Urinary bladder (tissue), 4 donors: ENCODE results near the gene C16orf96. TPM values are rescaled to one million over a fixed set of nuclear protein-coding genes. Genes with fewer than 3 reads are reported as not detected.
"Not testable (repeated sequence)": the region's sequence is repeated elsewhere in the genome, so short reads cannot be mapped to it uniquely, and the experiment has no call there.

Source experiments
- DNase-seq: peaks from one replicate; pipeline ENCODE4 v3.0.0-alpha.2; 2015; ENCODE audit errors: extremely low spot score
- H3K27ac ChIP-seq: one replicate; pipeline ENCODE4 v1.5.1; 2013; ENCODE audit warnings: low read depth, mild to moderate bottlenecking, moderate library complexity
- H3K36me3 ChIP-seq: one replicate; pipeline ENCODE4 v1.6.1; 2013; ENCODE audit warnings: mild to moderate bottlenecking, moderate library complexity; ENCODE audit not compliant: insufficient read depth
- H3K4me1 ChIP-seq: one replicate; pipeline ENCODE4 v1.6.1; 2013; ENCODE audit warnings: mild to moderate bottlenecking, moderate library complexity; ENCODE audit not compliant: insufficient read depth
- H3K4me3 ChIP-seq: one replicate; pipeline ENCODE4 v1.5.1; 2013; ENCODE audit warnings: low read depth, low read length
- WGBS: extraction: QIAGEN DNeasy Blood & Tissue Kit; methylation state at CpG from one replicate; pipeline ENCODE4 v1.1.7; 2013; 5-methylcytosine and 5-hydroxymethylcytosine counted together
- polyA plus RNA-seq: library from polyadenylated mRNA; stranded (reverse); fragments of 200-250 nt; gene quantifications from one replicate; pipeline ENCODE4 v1.2.3, GENCODE V29; 2013
- total RNA-seq: library from RNA; depleted of rRNA; stranded (reverse); fragments of >200 nt; gene quantifications from one replicate; pipeline ENCODE4 v1.2.3, GENCODE V29; 2014
- donor health status: healthy with polysubstance abuse.
- donor health status: healthy.

Gene C16orf96
- total and polyA plus RNA-seq, 2 donors: 0.04 to 0.11 TPM

DNA sequence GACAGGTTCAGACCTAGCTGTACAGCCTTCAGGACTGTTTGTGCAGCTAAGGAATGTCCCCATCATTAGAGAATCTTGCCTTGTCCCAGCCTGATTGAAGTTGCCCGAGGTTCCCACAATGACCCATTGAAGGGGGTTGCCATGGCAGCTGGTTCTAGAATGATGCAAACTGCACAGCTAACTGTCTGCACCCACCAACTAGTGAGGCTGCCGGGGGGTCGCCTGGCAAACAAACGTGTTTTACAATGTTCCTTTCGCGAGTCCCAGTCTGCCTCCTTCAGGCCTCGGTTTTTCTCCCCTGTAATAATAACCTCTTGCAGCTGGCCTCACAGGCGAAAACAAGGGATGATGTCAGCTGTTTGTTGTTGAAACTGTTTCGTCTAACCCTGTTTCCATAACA, 5.5 kb downstream of the C16orf96 start:
- H3K4me3 ChIP-seq: no peak overlapping the region
- WGBS: 44% methylated on average over 9 of the region's 9 CpGs
- no peak overlapping the region for H3K27ac ChIP-seq
- H3K4me1 ChIP-seq: no peaks in the 10 kb centered on the region
- H3K36me3 ChIP-seq: no peaks in the 10 kb centered on the region
- no peak for DNase-seq

DNA sequence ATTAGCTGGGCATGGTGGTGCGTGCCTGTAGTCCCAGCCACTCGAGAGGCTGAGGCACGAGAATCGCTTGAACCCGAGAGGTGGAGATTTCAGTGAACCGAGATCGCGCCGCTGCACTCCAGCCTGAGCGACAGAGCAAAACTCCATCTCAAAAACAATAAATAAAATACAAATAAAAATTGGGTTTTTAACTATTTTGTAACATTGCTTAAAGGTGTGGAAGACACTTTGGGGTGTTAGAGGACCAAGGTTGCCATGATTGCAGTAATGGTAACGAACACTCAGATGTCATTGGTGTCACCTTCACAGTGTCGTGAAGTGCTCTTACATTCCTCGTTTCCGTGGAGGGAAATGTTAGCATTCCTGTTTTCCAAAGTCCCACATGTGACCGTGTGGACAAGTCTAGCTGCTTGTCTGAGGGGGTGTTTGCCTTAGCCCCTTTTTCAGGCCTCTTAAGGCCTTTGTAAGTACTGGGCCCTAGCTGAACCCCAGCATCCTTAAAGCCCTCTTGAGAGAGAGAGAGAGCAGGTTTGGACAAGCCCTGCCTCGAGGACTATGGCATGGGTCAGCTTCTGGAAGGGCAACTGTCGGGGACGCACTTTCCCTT, 8.6 kb downstream of the C16orf96 start:
- no peak overlapping the region for H3K4me3 ChIP-seq
- no peak for DNase-seq
- H3K27ac ChIP-seq: no peak overlapping the region
- H3K4me1 ChIP-seq: no peaks in the 10 kb centered on the region
- no peaks in the 10 kb centered on the region for H3K36me3 ChIP-seq
- WGBS: 82% methylated on average over 18 of the region's 18 CpGs

DNA sequence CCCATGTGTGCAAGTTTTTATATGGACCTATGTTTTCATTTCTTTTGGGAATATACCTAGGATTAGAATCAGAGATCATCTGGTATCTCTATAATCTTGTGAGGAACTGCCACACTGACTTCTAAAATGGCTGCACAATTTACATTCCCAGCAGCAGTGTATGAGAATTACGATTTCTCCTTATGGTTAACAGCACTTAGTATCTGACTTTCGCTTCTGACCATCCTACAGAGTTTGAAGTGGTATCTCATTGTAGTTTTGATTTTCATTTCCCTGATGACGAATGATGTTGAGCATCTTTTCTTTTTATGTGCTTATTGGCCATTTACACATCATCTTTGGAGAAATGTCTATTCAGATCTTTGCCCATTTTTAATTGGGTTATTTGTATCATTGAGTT, 10.0 kb downstream of the C16orf96 start:
- H3K4me3 ChIP-seq: no peak overlapping the region
- no peaks in the 10 kb centered on the region for H3K4me1 ChIP-seq
- DNase-seq: no peak
- H3K27ac ChIP-seq: no peak overlapping the region
- no peaks in the 10 kb centered on the region for H3K36me3 ChIP-seq
- WGBS: 77% methylated on average over 3 of the region's 3 CpGs

DNA sequence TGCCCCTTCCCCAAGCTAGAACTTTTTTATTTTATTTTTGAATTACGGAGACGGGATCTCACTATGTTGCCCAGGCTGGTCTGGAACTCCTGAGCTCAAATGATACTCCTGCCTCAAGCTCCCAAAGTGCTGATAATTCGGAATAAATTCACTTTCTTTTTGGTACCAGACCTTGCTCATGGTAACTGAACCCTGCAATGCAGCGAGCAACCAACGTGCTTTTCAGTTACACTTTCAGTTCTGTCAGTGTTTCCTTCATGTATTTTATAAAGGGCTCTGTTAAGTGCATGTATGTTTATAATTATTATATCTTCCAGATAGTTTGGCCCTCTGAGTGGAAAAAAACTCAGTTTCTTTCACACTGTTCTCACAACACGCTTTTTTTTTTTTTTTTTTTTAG, 13.9 kb downstream of the C16orf96 start:
- H3K36me3 ChIP-seq: no peaks in the 10 kb centered on the region
- H3K27ac ChIP-seq: no peak overlapping the region
- H3K4me1 ChIP-seq: no peaks in the 10 kb centered on the region
- no peak overlapping the region for H3K4me3 ChIP-seq
- DNase-seq: no peak
- 72% methylated on average over 6 of the region's 6 CpGs for WGBS

DNA sequence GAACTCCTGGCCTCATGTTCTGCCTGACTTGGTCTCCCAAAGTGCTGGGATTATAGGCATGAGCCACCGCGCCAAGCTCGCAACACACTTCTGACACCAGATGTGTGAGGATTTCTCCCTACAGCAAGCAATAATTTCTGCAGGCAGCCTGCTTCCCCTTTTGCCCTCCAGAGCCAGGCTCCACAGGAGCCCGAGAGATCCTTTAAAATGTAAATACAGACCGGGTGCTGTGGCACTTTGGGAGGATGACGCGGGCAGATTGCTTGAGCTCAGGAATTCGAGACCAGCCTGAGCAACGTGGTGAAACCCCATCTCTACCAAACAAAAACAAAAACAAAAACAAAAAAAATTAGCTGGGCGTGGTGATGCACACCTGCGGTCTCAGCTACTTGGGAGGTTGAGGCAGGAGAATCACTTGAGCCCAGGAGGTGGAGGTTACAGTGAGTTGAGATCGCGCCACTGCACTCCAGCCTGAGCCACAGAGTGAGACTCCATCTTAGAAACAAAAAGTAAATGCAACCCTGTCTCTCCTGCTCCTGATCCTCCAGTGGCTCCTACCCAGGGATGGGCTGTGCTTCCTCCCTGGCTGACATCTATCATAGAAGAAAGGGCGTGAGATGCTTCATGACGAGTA, 14.7 kb downstream of the C16orf96 start:
- Histone ChIP-seq H3K4me3 (no peak overlapping the region), H3K36me3 (no peaks in the 10 kb centered on the region), H3K4me1 (no peaks in the 10 kb centered on the region), H3K27ac (no peak overlapping the region)
- 72% methylated on average over 15 of the region's 15 CpGs for WGBS
- DNase-seq: no peak

DNA sequence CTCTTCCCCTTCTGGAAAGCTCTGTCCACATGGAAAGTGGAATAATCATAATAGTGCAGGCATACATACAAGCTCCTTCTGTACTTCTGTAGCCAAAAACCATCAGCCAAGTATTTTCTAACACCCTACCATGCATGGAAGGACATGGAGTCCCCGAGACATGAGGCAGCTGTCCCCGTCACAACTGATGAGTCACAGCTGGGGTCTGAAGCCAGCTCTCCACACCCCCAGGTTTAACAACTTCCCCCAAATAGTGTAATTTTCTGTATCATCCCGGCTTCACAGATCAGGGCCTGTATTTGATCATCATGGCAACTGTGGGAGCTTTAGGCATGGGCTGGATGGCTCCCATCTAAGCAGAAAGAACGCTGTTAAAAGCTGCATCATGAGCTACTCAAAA, 16.6 kb downstream of the C16orf96 start:
- H3K4me3 ChIP-seq: no peak overlapping the region
- no peaks in the 10 kb centered on the region for H3K4me1 ChIP-seq
- WGBS: 42% methylated on average over 4 of the region's 4 CpGs
- no peak overlapping the region for H3K27ac ChIP-seq
- no peak for DNase-seq
- no peaks in the 10 kb centered on the region for H3K36me3 ChIP-seq

DNA sequence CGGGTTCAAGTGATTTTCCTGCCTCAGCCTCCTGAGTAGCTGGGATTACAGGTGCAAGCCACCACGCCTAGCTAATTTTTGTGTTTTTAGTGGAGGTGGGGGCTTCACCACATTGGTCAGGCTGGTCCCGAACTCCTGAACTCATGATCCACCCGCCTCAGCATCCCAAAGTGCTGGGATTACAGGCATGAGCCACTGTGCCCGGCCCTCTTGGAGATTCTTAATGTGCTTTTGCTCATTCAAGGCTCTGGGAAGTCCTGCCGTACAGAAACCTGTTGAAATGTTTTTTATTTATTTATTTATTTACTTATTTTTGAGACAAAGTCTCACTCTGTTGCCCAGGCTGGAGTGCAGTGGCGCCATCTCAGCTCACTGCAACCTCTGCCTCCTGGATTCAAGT, 17.8 kb downstream of the C16orf96 start:
- not testable (repeated sequence) for H3K27ac ChIP-seq, H3K36me3 ChIP-seq, H3K4me1 ChIP-seq, H3K4me3 ChIP-seq, DNase-seq
- 84% methylated on average over 7 of the region's 7 CpGs for WGBS

DNA sequence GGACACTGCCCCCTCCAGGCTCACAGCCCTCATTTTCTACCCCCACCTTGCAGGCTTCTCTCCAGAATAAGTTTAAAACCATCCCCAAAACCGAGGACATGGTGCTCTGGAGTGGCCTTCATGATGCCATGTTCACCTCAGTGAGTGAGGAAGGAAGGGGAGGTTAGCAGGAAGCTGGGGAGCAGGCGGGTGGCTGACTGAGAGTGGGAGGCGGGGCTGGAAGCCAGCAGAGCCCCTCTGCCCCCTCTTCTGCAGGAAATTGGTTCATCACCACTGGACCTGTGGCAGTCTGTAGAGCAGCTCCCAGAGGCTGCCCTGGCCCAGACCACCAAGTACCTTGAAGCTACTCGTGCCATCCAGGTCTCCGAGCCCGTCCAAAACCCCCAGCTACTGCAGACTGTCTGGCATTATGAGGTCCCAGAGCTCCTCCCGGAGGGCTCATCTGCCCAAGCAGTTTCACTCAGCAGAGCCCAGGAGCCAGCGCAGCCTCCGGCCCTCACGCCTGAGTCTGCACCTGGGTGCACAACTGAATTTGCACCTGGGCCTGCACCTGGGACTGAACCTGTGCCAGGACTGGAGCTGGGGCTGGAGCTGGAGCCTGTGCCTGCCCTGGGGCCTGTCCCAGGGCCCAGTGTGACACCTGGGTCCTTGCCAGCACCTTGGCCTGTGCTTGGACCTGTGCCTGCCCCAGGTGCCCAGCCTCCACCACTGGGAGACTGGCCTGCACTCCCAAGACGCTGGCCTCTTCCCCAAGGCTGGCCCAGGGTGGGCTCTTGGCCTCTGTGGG, 19.0 kb downstream of the C16orf96 start:
- Histone ChIP-seq H3K4me1 (no peaks in the 10 kb centered on the region), H3K36me3 (no peaks in the 10 kb centered on the region), H3K27ac (no peak overlapping the region), H3K4me3 (no peak overlapping the region)
- WGBS: 80% methylated on average over 11 of the region's 11 CpGs
- DNase-seq: no peak

DNA sequence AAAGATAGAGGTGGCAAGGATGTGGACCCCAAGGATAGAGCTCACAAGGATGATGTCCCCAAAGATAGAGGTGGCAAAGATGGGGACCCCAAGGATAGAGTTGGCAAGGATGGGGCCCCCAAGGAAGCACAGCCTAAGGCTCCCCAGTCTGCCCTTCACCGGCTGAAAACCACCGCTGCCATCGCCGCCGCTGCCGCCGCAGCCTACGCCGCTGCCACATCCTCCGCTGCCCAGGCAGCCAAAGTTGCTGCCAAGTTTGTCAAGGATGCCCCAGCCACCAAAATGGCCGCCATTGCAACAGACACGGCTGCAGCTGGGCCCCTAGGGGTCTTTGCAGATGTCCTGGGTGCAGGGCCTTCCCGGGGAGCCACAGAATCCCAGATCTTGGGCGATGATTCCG, 19.9 kb downstream of the C16orf96 start:
- H3K27ac ChIP-seq: no peak overlapping the region

DNA sequence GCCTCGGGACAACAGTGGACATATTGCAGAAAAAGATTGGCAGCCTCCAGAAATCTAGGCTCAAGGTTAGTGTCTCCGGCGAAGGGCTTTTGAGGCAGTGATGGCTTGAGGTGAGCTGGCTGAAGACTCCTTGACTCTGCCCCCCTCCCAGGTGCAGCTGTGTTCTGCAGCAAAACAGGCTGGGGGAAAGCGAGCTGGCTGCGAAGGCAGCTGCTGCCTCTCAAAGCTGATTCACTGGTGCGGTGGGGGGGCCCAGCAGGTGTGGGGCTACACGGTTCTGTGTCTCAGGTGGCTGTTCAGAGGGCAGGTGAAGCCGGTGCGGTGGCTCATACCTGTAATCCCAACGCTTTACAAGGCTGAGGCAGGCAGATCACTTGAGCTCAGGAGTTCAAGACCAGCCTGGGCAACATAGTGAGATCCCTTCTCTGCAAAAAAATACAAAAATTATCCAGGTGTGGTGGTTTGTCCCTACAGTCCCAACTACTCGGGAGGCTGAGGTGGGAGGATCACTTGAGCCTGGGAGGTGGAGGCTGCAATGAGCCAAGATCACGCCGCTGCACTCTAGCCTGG, 22.9 kb downstream of the C16orf96 start:
- no peak overlapping the region for H3K27ac ChIP-seq
- no peak for DNase-seq
- 86% methylated on average over 13 of the region's 13 CpGs for WGBS

More for the DNA sequence above, 19.9 kb downstream of the C16orf96 start:
- Histone ChIP-seq H3K4me3 (no peak overlapping the region), H3K4me1 (no peaks in the 10 kb centered on the region), H3K36me3 (no peaks in the 10 kb centered on the region)
- WGBS: 97% methylated on average over 15 of the region's 15 CpGs
- no peak for DNase-seq

DNA sequence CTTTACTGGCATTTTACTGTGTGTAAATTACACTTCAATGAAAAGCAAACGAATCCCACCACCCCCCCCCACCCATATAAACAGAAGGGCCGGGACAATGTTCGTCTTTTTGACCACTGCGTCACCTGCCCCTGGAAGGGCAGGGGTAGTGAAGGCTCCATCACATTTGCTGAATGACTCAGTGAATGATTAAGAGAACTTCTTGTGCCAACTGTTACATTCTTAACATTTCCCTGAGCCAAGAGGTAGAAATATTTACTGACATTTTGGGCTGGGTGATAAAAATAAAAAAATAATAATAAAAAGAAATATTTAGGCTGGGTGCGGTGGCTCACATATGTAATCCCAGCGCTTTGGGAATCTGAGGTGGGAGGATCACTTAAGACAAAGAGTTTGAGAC, 24.1 kb downstream of the C16orf96 start:
- no peak overlapping the region for H3K4me3 ChIP-seq
- H3K4me1 ChIP-seq: no peaks in the 10 kb centered on the region
- no peak for DNase-seq
- 69% methylated on average over 6 of the region's 6 CpGs for WGBS
- no peak overlapping the region for H3K27ac ChIP-seq
- H3K36me3 ChIP-seq: no peaks in the 10 kb centered on the region

More for the DNA sequence above, 22.9 kb downstream of the C16orf96 start:
- Histone ChIP-seq H3K36me3 (no peaks in the 10 kb centered on the region), H3K4me1 (no peaks in the 10 kb centered on the region), H3K4me3 (no peak overlapping the region)

DNA sequence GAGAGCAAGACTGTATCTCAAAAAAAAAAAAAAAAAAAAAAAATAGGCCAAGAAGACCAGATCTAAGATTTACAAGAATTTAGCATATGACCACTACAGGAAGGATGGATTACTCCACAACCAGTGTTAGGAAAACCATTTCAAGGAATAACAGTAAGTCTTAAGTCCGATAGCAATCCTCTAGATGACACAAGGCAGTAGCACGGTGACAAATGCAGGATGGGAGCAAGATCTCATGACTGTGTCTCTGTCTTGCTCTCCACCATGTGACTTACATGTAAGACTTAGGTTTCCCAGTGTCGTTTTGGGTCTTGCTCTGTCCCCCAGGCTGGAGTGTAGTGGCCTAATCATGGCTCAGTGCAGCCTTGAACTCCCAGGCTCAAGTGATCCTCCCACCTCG, 27.8 kb downstream of the C16orf96 start:
- Histone ChIP-seq H3K4me3 (no peak overlapping the region), H3K4me1 (no peaks in the 10 kb centered on the region), H3K36me3 (no peaks in the 10 kb centered on the region), H3K27ac (no peak overlapping the region)
- no peak for DNase-seq
- WGBS: 93% methylated on average over 4 of the region's 4 CpGs

DNA sequence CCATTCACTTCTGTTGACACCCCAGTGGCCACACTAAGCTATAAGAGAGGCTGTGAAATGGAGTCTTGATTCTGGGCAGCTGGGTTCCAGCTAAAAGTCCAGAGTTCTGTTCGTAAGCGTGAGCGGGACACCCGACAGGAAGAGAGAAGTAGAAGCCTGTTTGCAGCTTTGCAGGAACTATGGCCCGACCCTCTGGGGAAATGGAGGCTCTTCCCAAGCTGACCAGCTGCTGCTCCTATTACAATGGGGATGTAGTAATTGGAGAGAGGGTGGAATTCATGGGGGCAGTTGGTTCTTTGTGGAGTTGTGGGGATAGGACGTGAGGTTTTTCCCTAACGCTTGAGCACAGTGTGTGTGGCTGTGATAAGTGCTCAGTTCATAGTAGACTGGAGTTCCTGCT, 30.2 kb downstream of the C16orf96 start:
- H3K4me1 ChIP-seq: no peaks in the 10 kb centered on the region
- no peak for DNase-seq
- 65% methylated on average over 7 of the region's 7 CpGs for WGBS
- H3K27ac ChIP-seq: no peak overlapping the region
- no peaks in the 10 kb centered on the region for H3K36me3 ChIP-seq
- no peak overlapping the region for H3K4me3 ChIP-seq

DNA sequence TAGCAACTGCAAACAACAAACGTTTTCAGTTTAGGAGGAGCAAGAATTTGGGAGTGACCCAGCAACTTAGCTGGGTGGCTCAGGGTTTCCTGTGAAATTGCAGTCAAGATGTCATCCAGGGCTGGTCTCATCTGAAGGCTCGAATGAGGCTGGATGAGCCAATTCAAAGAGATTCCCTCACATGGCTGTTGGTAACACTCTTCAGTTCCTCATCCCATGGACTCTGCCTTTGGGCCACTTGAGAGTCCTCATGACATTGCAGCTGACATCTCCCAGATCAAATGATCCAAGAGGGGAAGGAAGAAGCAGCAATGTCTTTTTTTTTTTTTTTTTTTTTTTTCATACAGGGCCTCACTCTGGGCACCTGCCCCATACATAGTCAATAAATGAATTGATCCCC, 32.2 kb downstream of the C16orf96 start:
- Histone ChIP-seq H3K36me3 (no peaks in the 10 kb centered on the region), H3K4me3 (no peak overlapping the region), H3K27ac (no peak overlapping the region), H3K4me1 (no peaks in the 10 kb centered on the region)
- no peak for DNase-seq
- 76% methylated on average over 2 of the region's 2 CpGs for WGBS
